Thyroid gland (tissue), 4 donors: ENCODE measurements around the gene ATP5ME.

Experiments used
- POLR2A ChIP-seq, 2 donors: fragments of 450-650 bp; IDR thresholded peaks; one replicate each; pipeline ENCODE4 v1.6.1; 2017; ENCODE audit warnings: antibody characterized with exemption in 2 of 2, mild to moderate bottlenecking in 2 of 2, moderate library complexity in 1 of 2
- TF ChIP-seq, protein P1 (sequence below), 6 experiments: fragments of 200-600 bp in 3 of 6; fragments of 450-650 bp in 3 of 6; sonication (generic) in 3 of 6; IDR thresholded peaks; one replicate each; pipeline ENCODE4 v1.5.1; 2016 to 2019; ENCODE audit warnings: antibody characterized with exemption in 6 of 6, mild to moderate bottlenecking in 2 of 6, inconsistent platforms in 1 of 6, moderate library complexity in 1 of 6

DNA sequence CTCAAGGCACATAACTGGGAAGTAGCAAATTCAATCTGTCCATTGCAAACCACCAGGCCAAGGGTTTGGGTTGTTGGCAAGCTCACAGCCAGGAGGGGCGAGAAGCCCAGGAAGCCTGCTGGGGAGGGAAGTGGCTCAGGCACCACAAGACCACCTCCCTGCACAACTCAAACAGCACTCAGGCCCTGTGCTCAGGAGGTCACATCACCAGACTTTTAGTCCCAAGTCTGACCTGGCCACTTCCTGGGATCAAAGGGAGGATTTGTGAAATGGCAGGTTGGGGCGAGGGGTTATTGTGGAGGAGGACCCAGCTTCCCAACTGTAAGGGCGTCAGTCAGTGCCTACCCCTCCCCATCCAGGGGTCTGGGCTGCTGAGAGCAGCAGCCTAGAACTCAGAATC lies 2.3 kb downstream of the ATP5ME start:
- TF ChIP-seq, protein P1, sequence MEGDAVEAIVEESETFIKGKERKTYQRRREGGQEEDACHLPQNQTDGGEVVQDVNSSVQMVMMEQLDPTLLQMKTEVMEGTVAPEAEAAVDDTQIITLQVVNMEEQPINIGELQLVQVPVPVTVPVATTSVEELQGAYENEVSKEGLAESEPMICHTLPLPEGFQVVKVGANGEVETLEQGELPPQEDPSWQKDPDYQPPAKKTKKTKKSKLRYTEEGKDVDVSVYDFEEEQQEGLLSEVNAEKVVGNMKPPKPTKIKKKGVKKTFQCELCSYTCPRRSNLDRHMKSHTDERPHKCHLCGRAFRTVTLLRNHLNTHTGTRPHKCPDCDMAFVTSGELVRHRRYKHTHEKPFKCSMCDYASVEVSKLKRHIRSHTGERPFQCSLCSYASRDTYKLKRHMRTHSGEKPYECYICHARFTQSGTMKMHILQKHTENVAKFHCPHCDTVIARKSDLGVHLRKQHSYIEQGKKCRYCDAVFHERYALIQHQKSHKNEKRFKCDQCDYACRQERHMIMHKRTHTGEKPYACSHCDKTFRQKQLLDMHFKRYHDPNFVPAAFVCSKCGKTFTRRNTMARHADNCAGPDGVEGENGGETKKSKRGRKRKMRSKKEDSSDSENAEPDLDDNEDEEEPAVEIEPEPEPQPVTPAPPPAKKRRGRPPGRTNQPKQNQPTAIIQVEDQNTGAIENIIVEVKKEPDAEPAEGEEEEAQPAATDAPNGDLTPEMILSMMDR (IDR thresholded peaks at IDR 0.05) = no peak
- no peak for TF ChIP-seq POLR2A (IDR thresholded peaks at IDR 0.05)
